Mucosa of descending colon (tissue), 3 donors: ENCODE results near the gene ELMO2. TPM values are rescaled to one million over a fixed set of nuclear protein-coding genes. Genes with fewer than 3 reads are reported as not detected.

Source experiments
- ATAC-seq: fragments of 200-7000 bp; cut with Tn5 transposase; one replicate; pipeline ENCODE4 v1.9.1; 2020; ENCODE audit warnings: mild to moderate bottlenecking, moderate library complexity
- DNase-seq, 3 donors: peaks; one replicate each; pipeline ENCODE4 v3.0.0-alpha.2; 2020
- H3K36me3 ChIP-seq: fragments of 200-600 bp; one replicate; pipeline ENCODE4 v1.8.0; 2021; ENCODE audit warnings: low read depth, mild to moderate bottlenecking
- H3K4me1 ChIP-seq: fragments of 200-600 bp; one replicate; pipeline ENCODE4 v1.8.0; 2021; ENCODE audit warnings: low read depth, mild to moderate bottlenecking
- H3K4me3 ChIP-seq: fragments of 200-600 bp; one replicate; pipeline ENCODE4 v1.8.0; 2021; ENCODE audit warnings: mild to moderate bottlenecking
- H3K9me3 ChIP-seq: fragments of 200-600 bp; one replicate; pipeline ENCODE4 v1.8.0; 2021; ENCODE audit warnings: mild to moderate bottlenecking
- intact Hi-C, 2 donors: fragments of 100-400 bp; cut with DNase I in 1 of 2; cut with micrococcal nuclease in 1 of 2; formaldehyde crosslinking; loops; one replicate each; pipeline versions ENCODE4 v1.11.0 to v1.11.1; 2022; cut with DNase I, micrococcal nuclease
- total RNA-seq, 3 donors: library from RNA; stranded (reverse); fragmentation: NEBNext Ultra II Directional in 2 of 3; extraction: Animal tissue kit (Norgen Biotek cat#: 25700) in 2 of 3; gene quantifications; one replicate each; pipeline versions ENCODE4 v1.2.1 to v1.2.4, GENCODE V29; 2021 to 2023
- TF ChIP-seq, protein P1 (sequence below): fragments of 200-600 bp; IDR thresholded peaks from one replicate; pipeline ENCODE4 v1.8.0; 2022; ENCODE audit warnings: antibody characterized with exemption, mild to moderate bottlenecking
- donor health status: DM: no; HTN: no; CAD: no; lungs with moderate emphysema.
- donor health status: DM: no; HTN: no; CAD: no.
- donor health status: DM: no; HTN: yes; CAD: no.

The ELMO2 gene
- total RNA-seq, 3 donors from 2014 or later, result 21.2 to 46.6 (median 27.1) TPM

DNA sequence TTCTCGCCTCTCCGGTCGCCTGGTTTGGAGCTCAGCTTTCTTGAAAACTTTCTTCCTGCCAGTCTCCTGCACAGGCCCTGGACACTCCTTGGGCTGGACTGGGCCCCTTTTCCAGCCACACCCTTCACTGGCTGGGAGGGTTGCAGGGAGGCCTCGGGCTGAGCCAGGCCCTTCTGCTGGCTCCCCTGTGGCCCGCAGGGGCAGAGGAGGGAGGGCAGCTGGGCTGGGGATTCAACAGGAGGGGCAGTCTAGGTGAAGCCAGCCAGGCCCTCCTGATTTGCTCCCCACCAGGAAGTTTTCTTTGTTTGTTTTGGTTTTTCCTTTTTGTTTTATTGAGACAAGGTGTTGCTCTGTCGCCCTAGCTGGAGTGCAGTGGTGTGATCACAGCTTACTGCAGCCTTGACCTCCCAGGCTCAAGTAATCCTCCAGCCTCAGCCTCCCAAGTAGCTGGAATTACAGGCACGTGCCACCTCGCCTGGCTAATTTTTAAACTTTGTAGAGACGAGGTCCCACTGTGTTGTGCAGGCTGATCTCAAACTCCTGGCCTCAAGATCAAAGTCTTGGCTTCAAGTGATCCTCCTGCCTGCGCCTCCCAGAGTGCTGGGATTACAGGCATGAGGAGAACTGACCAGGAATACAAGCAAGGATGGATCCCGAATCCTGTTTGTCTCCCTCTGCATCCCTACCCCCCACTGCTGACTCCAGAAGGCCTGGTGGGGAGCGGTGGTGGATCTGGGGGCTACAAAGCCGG, 74.6 kb downstream of the ELMO2 start:
- H3K4me3 ChIP-seq, result no peak overlapping the region
- intact Hi-C loops, result no loop called here
- no peaks in the 10 kb centered on the region for H3K4me1 ChIP-seq
- TF ChIP-seq, protein P1, sequence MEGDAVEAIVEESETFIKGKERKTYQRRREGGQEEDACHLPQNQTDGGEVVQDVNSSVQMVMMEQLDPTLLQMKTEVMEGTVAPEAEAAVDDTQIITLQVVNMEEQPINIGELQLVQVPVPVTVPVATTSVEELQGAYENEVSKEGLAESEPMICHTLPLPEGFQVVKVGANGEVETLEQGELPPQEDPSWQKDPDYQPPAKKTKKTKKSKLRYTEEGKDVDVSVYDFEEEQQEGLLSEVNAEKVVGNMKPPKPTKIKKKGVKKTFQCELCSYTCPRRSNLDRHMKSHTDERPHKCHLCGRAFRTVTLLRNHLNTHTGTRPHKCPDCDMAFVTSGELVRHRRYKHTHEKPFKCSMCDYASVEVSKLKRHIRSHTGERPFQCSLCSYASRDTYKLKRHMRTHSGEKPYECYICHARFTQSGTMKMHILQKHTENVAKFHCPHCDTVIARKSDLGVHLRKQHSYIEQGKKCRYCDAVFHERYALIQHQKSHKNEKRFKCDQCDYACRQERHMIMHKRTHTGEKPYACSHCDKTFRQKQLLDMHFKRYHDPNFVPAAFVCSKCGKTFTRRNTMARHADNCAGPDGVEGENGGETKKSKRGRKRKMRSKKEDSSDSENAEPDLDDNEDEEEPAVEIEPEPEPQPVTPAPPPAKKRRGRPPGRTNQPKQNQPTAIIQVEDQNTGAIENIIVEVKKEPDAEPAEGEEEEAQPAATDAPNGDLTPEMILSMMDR, result no peak
- no peaks in the 10 kb centered on the region for H3K36me3 ChIP-seq
- H3K9me3 ChIP-seq, result no peaks in the 10 kb centered on the region
- peak; percentile 78 for ATAC-seq
- DNase-seq, result peak in 2 of 3 donors; percentile 18 to 46

DNA sequence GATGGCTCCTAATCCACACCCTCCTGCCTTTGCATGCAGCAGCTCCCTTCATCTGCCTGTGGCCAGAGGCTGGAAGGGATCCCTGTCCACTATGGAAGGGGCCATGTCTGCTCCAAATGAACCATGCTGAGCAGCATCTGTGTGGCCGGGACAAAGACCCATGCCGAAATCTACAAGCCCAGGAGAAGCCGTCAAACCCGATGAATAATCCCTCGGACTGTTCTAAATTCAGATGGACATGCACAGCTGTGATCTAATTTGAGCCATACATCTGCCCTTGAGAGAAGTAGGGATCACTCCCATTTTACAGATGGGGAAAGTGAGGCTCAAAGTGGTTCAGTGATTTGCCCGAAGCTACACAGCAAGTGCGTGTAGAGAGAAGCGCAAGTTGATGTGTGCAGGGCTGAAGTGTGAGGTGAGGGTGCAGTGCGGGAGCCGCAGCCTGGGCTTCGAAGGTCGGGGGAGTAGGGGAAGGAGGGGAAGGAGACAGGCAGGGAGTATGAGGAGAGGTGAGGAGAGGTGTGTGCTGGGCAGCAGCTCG, 75.5 kb downstream of the ELMO2 start:
- TF ChIP-seq, protein P1, result no peak
- Histone ChIP-seq H3K36me3 (no peaks in the 10 kb centered on the region), H3K9me3 (no peaks in the 10 kb centered on the region), H3K4me3 (no peak overlapping the region), H3K4me1 (no peaks in the 10 kb centered on the region)
- DNase-seq (no peak), ATAC-seq (no peak)
- intact Hi-C loops, result no loop called here

DNA sequence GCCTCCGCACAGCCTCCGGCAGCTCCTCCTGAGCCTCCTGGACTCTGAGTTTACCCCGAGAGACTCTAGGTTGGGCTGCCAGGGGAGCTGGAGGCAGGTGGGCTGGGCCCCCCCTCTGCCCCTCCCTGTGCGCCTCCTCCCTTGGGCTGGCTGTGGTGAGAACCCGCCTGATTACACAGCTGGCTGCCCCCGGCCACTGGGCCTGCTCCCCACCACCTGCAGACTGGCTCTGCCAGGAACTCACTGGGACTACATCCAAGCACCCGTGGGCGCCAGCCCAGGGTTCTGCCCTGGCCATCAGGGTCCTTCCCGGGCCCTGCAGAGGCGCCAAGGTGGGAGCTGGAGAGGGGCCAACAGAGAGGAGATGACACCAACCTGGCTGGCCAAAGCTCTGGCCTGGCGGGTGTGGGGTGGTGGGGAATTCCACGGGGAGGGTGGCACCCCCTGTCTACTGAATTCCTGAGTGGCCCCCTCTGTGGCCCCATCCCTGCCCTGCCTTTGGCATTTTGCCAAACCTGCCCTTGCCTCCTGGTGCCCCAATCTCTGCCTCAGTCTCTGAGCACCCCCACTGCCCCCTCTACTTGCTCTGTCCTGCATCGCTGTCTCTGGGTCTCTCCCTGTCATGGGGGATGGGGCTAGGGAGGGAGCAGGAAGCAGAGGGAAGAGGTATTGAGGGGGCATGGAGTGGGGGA, 76.2 kb downstream of the ELMO2 start:
- no peak for DNase-seq
- Histone ChIP-seq H3K4me1 (no peaks in the 10 kb centered on the region), H3K36me3 (no peaks in the 10 kb centered on the region), H3K4me3 (no peak overlapping the region), H3K9me3 (no peaks in the 10 kb centered on the region)
- intact Hi-C loops, result no loop called here
- TF ChIP-seq, protein P1, result no peak
- ATAC-seq, result no peak

DNA sequence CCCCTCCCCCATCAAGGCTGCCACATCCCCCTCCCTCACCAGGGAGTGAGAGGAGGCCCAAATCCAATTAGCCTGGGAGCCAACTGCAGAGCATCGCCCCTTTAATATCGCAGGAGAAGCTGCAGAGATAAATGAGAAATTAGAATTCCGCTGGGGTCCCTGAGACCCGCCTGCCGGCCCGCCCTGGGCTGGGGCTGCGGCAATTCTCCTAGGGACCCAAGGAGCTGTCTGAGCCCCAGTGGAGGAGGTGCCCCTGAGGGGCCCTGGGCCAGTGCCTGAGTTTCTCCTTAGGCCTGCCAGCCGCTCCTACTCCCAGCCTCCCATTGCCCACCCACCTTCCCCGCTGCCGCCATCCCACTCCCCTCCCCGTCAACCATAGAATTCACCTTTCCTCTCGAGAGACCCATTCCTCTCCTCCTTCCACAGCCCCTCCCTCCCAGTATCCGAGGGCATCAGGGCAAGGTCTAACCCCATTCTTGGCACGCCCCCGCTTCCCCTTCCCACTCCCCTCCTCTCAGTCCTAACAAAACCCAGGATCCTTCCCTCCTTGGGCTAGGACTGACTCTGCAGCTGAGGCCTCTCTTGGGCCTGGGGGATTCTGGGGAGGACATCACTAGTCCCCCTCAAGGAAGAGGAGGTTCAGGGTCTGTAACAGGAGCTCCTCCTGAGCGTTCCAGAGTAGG, 78.1 kb downstream of the ELMO2 start:
- DNase-seq (no peak), ATAC-seq (no peak)
- Histone ChIP-seq H3K36me3 (no peaks in the 10 kb centered on the region), H3K4me1 (no peaks in the 10 kb centered on the region), H3K4me3 (no peak overlapping the region), H3K9me3 (no peaks in the 10 kb centered on the region)
- intact Hi-C loops, result no loop called here
- TF ChIP-seq, protein P1, result no peak

DNA sequence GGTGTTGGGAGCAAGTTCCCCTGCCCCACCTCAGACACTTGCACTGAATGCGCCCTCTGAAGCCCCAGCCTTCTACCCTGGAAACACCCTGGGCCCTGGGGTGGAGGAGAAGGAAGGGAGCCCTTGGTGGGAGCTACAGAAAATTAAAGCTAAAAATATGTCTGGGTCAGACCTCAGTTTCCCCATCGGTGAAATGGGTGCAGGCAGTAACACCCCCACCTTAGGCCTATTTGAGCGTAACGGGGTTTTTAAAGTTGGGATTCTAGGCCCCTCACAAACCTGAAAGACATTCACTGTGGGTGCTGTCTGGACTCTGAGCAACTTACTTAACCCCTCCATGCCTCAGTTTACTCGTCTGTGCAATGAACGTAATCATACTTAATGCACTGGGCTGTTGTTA, 78.9 kb downstream of the ELMO2 start:
- intact Hi-C loops, result no loop called here
- ATAC-seq, result no peak
- Histone ChIP-seq H3K9me3 (no peaks in the 10 kb centered on the region), H3K4me3 (no peak overlapping the region), H3K4me1 (no peaks in the 10 kb centered on the region), H3K36me3 (no peaks in the 10 kb centered on the region)
- DNase-seq, result no peak
- TF ChIP-seq, protein P1, result no peak
